Neural cell (in vitro differentiated cells): Measurements from ENCODE around the gene SPPL3. TPM values are rescaled to one million over a fixed set of nuclear protein-coding genes. Genes with fewer than 3 reads are reported as not detected.

ENCODE experiments used
- H2AFZ ChIP-seq: fragments of 200-600, 300-800 bp; sonication (generic), shearing (Covaris generic); 2 replicates; pipeline ENCODE4 v1.6.0; 2014; ENCODE audit warnings: low read depth, mild to moderate bottlenecking, antibody characterized with exemption, low read length, moderate library complexity
- H3F3A ChIP-seq: fragments of 200-600 bp; shearing (Covaris generic); 2 replicates; pipeline ENCODE4 v1.6.1; 2016; ENCODE audit warnings: mild to moderate bottlenecking, moderate library complexity, mixed read lengths, antibody characterized with exemption, low read length; ENCODE audit not compliant: insufficient read depth, poor library complexity, severe bottlenecking
- H3K27ac ChIP-seq: fragments of 200-600, 300-800 bp; sonication (generic), shearing (Covaris generic); 2 replicates; pipeline ENCODE4 v1.5.1; 2014; ENCODE audit warnings: mild to moderate bottlenecking, low read length, moderate library complexity
- H3K27me3 ChIP-seq: fragments of 300-800, 200-600 bp; sonication (generic), shearing (Covaris generic); 2 replicates; pipeline ENCODE4 v1.6.0; 2014; ENCODE audit warnings: mild to moderate bottlenecking, low read depth, low read length, moderate library complexity; ENCODE audit not compliant: insufficient read depth
- H3K36me3 ChIP-seq: fragments of 300-800, 200-600 bp; sonication (generic), shearing (Covaris generic); 2 replicates; pipeline ENCODE4 v1.5.1; 2014; ENCODE audit warnings: mild to moderate bottlenecking, antibody characterized with exemption, low read length, moderate library complexity; ENCODE audit not compliant: insufficient read depth
- H3K4me2 ChIP-seq: fragments of 300-800, 200-600 bp; sonication (generic), shearing (Covaris generic); 2 replicates; pipeline ENCODE4 v1.6.0; 2014; ENCODE audit warnings: mild to moderate bottlenecking, low read length
- H3K4me3 ChIP-seq: fragments of 300-800, 200-600 bp; sonication (generic), shearing (Covaris generic); 2 replicates; pipeline ENCODE4 v1.5.1; 2014; ENCODE audit warnings: mild to moderate bottlenecking, low read length, moderate library complexity
- H3K79me2 ChIP-seq: fragments of 200-600 bp; shearing (Covaris generic); replicated peaks from 2 replicates; pipeline ENCODE4 v1.6.0; 2014; ENCODE audit warnings: mild to moderate bottlenecking, low read length, moderate library complexity; ENCODE audit not compliant: insufficient read depth
- H3K9ac ChIP-seq: fragments of 300-800, 200-600 bp; sonication (generic), shearing (Covaris generic); 2 replicates; pipeline ENCODE4 v1.6.1; 2016; ENCODE audit warnings: mild to moderate bottlenecking, low read length, mixed read lengths
- H3K9me2 ChIP-seq: fragments of 200-600 bp; shearing (Covaris generic); 2 replicates; pipeline ENCODE4 v1.6.1; 2016; ENCODE audit warnings: mild to moderate bottlenecking, low read length, mixed read lengths; ENCODE audit not compliant: insufficient read depth
- H3K9me3 ChIP-seq: fragments of 200-600, 300-800 bp; sonication (generic), shearing (Covaris generic); 2 replicates; pipeline ENCODE4 v1.6.1; 2016; ENCODE audit warnings: mild to moderate bottlenecking, mixed run types, low read length, moderate library complexity, mixed read lengths
- H4K20me1 ChIP-seq: fragments of 200-600 bp; shearing (Covaris generic); 2 replicates; pipeline ENCODE4 v1.6.1; 2016; ENCODE audit warnings: mild to moderate bottlenecking, mixed run types; ENCODE audit not compliant: insufficient read depth
- EP300 ChIP-seq: fragments of 450-650 bp; conservative IDR thresholded peaks from 2 replicates; pipeline ENCODE4 v1.6.1; 2014; ENCODE audit warnings: antibody characterized with exemption, mild to moderate bottlenecking, moderate library complexity; ENCODE audit not compliant: poor library complexity, severe bottlenecking
- EZH2 ChIP-seq: fragments of 200-600, 300-800 bp; shearing (Covaris generic), sonication (generic); IDR thresholded peaks from 2 replicates; pipeline ENCODE4 v1.6.1; 2014; ENCODE audit warnings: antibody characterized with exemption, low read length, borderline replicate concordance, mild to moderate bottlenecking; ENCODE audit not compliant: insufficient read depth, poor library complexity, severe bottlenecking
- MXI1 ChIP-seq: fragments of 450-650 bp; conservative IDR thresholded peaks from 2 replicates; pipeline ENCODE4 v1.6.1; 2014; ENCODE audit warnings: antibody characterized with exemption, mild to moderate bottlenecking; ENCODE audit not compliant: poor library complexity, severe bottlenecking
- POLR2AphosphoS5 ChIP-seq: IDR thresholded peaks from 2 replicates; pipeline ENCODE4 v1.6.1; 2012
- RAD21 ChIP-seq: fragments of 450-650 bp; conservative IDR thresholded peaks from 2 replicates; pipeline ENCODE4 v1.6.1; 2014; ENCODE audit warnings: antibody characterized with exemption, mild to moderate bottlenecking, moderate library complexity
- SMC3 ChIP-seq: fragments of 450-650 bp; conservative IDR thresholded peaks from 2 replicates; pipeline ENCODE4 v1.6.1; 2014; ENCODE audit warnings: antibody characterized with exemption, mild to moderate bottlenecking, moderate library complexity; ENCODE audit not compliant: poor library complexity
- TAF1 ChIP-seq: IDR thresholded peaks from 2 replicates; pipeline ENCODE4 v1.6.1; 2012; ENCODE audit warnings: low read depth
- polyA plus RNA-seq: library from polyadenylated mRNA; depleted of rRNA; stranded (reverse); fragments of >200 nt; gene quantifications from 2 replicates; pipeline ENCODE4 v1.2.3, GENCODE V29; 2014
- TF ChIP-seq, protein P1 (sequence below): fragments of 450-650 bp; IDR thresholded peaks from 2 replicates; pipeline ENCODE4 v1.5.1; 2014; ENCODE audit warnings: antibody characterized with exemption, mild to moderate bottlenecking, moderate library complexity; ENCODE audit not compliant: poor library complexity, severe bottlenecking
- TF ChIP-seq, protein P2 (sequence below): IDR thresholded peaks from 2 replicates; pipeline ENCODE4 v1.6.1; 2012; ENCODE audit warnings: borderline replicate concordance

Gene SPPL3
- polyA plus RNA-seq, 1 donor from 2014 or later = 21.3 TPM

DNA sequence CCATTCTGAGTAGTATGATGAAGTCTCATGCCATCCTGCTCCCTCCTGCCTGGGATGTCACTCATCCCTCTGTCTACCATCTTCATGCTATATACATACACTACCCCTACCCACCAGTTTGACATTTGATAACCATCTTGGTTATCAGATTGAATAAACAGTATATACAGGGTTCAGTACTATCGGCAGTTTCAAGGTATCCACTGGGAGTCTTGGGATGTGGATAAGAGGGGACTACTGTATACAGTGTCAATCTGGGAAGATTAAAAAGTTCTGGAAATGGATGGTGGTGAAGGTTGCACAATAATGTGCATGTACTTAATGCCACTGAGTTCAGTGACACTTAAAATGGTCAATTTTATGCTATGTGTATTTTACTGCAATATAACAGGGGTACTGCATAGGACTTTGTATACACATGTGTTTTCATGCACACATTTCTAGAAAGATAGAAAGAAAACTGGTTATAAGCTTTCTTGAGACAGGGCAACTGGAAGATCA lies 22.1 kb downstream of the SPPL3 start:
- Histone ChIP-seq H3K4me3 (no peak overlapping the region), H3F3A (no peaks in the 10 kb centered on the region), H3K9ac (no peak overlapping the region), H3K79me2 (peaks cover 59% of the 10 kb centered on the region), H4K20me1 (no peaks in the 10 kb centered on the region), H3K9me3 (no peaks in the 10 kb centered on the region), H3K27ac (no peak overlapping the region), H3K36me3 (no peaks in the 10 kb centered on the region), H2AFZ (no peak overlapping the region), H3K4me2 (no peak overlapping the region), H3K9me2 (no peaks in the 10 kb centered on the region), H3K27me3 (no peaks in the 10 kb centered on the region)
- TF ChIP-seq RAD21 (no peak), POLR2AphosphoS5 (no peak), MXI1 (no peak), EZH2 (no peak), TAF1 (no peak), EP300 (no peak), SMC3 (no peak)
- TF ChIP-seq, protein P1, sequence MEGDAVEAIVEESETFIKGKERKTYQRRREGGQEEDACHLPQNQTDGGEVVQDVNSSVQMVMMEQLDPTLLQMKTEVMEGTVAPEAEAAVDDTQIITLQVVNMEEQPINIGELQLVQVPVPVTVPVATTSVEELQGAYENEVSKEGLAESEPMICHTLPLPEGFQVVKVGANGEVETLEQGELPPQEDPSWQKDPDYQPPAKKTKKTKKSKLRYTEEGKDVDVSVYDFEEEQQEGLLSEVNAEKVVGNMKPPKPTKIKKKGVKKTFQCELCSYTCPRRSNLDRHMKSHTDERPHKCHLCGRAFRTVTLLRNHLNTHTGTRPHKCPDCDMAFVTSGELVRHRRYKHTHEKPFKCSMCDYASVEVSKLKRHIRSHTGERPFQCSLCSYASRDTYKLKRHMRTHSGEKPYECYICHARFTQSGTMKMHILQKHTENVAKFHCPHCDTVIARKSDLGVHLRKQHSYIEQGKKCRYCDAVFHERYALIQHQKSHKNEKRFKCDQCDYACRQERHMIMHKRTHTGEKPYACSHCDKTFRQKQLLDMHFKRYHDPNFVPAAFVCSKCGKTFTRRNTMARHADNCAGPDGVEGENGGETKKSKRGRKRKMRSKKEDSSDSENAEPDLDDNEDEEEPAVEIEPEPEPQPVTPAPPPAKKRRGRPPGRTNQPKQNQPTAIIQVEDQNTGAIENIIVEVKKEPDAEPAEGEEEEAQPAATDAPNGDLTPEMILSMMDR = no peak
- TF ChIP-seq, protein P2, sequence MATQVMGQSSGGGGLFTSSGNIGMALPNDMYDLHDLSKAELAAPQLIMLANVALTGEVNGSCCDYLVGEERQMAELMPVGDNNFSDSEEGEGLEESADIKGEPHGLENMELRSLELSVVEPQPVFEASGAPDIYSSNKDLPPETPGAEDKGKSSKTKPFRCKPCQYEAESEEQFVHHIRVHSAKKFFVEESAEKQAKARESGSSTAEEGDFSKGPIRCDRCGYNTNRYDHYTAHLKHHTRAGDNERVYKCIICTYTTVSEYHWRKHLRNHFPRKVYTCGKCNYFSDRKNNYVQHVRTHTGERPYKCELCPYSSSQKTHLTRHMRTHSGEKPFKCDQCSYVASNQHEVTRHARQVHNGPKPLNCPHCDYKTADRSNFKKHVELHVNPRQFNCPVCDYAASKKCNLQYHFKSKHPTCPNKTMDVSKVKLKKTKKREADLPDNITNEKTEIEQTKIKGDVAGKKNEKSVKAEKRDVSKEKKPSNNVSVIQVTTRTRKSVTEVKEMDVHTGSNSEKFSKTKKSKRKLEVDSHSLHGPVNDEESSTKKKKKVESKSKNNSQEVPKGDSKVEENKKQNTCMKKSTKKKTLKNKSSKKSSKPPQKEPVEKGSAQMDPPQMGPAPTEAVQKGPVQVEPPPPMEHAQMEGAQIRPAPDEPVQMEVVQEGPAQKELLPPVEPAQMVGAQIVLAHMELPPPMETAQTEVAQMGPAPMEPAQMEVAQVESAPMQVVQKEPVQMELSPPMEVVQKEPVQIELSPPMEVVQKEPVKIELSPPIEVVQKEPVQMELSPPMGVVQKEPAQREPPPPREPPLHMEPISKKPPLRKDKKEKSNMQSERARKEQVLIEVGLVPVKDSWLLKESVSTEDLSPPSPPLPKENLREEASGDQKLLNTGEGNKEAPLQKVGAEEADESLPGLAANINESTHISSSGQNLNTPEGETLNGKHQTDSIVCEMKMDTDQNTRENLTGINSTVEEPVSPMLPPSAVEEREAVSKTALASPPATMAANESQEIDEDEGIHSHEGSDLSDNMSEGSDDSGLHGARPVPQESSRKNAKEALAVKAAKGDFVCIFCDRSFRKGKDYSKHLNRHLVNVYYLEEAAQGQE = no peak

DNA sequence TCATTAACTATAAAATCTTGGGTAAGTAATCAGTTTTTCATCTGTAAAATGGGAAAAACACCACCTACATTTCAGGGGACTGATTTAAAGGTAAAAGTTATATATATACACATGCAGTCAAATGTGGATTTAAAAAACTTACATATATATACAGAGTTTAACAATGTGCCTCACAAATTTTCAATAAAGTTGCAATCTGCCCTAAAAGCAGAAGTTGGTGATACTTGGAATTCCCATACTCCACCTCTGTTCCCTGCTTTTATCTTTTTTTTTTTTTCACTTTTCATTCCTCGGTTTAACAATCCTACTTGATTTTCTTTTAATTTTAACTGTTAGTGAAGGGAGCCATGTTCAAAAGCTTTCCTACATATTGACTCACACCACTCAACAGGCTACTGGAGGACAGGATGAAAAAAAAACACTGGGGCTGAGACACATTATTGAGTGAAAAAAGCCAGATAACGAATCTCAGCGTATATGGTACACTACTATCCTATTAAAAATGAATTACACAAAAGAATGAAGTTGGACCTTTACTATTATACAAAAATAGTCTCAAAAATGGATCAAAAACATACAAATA lies 24.3 kb downstream of the SPPL3 start:
- Histone ChIP-seq H3K9ac (no peak overlapping the region), H3K9me3 (no peaks in the 10 kb centered on the region), H3K4me2 (no peak overlapping the region), H3K27ac (no peak overlapping the region), H3F3A (no peaks in the 10 kb centered on the region), H3K79me2 (peaks cover 46% of the 10 kb centered on the region), H3K36me3 (no peaks in the 10 kb centered on the region), H3K27me3 (no peaks in the 10 kb centered on the region), H4K20me1 (no peaks in the 10 kb centered on the region), H3K4me3 (no peak overlapping the region), H3K9me2 (no peaks in the 10 kb centered on the region), H2AFZ (no peak overlapping the region)
- no peak for TF ChIP-seq EP300
